NB4 (cell line): ENCODE measurements around the gene RGS16.

ENCODE experiments used
- DNase-seq: peaks from one replicate; pipeline ENCODE4 v3.0.0; 2010; ENCODE audit warnings: low read depth
- H3K4me3 ChIP-seq: one replicate; pipeline ENCODE4 v1.5.1; 2011; ENCODE audit warnings: mild to moderate bottlenecking, low read depth, low read length, moderate library complexity
- CTCF ChIP-seq: IDR thresholded peaks from one replicate; pipeline ENCODE4 v1.5.1; 2012; ENCODE audit warnings: low read depth, low read length
- MAX ChIP-seq: IDR thresholded peaks from 2 replicates; pipeline ENCODE4 v1.6.1; 2011; ENCODE audit warnings: low read depth, low read length
- MYC ChIP-seq: IDR thresholded peaks from 2 replicates; pipeline ENCODE4 v1.6.1; 2011; ENCODE audit warnings: low read depth, low read length
- POLR2A ChIP-seq: IDR thresholded peaks from 2 replicates; pipeline ENCODE4 v1.6.1; 2011; ENCODE audit warnings: mild to moderate bottlenecking; ENCODE audit not compliant: insufficient read length; ENCODE audit errors: extremely low read depth

RGS16 gene

GRCh38 chr1:182616130-182617013 is 12.2 kb upstream of the RGS16 start:
- TF ChIP-seq MYC, result peak; percentile 24; the same call in 1 of the 2 replicates
- no peak for TF ChIP-seq POLR2A
- peak overlapping the region; percentile 67 for H3K4me3 ChIP-seq
- peak; percentile 99 for DNase-seq

- peak; percentile 86 for DNase-seq
- TF ChIP-seq MAX (no peak), CTCF (no peak), POLR2A (no peak), MYC (no peak)
- peak overlapping the region; percentile 67 for H3K4me3 ChIP-seq
Observed at GRCh38 chr1:182615468-182616129, 11.4 kb upstream of the RGS16 start.

- H3K4me3 ChIP-seq, result peak overlapping the region; percentile 67
- TF ChIP-seq MAX, result peak; percentile 67
- TF ChIP-seq POLR2A, result peak; percentile 61
- peak; percentile 39 for TF ChIP-seq MYC
- no peak for TF ChIP-seq CTCF
- peak; percentile 92 for DNase-seq
Observed at GRCh38 chr1:182614796-182615454, 10.7 kb upstream of the RGS16 start.

- no peak for TF ChIP-seq CTCF
- no peak for TF ChIP-seq POLR2A
- TF ChIP-seq MAX, result no peak
- TF ChIP-seq MYC, result no peak
- no peak overlapping the region for H3K4me3 ChIP-seq
- DNase-seq, result no peak
Observed at GRCh38 chr1:182611787-182612186, 7.6 kb upstream of the RGS16 start.

GRCh38 chr1:182611326-182611725 is 7.1 kb upstream of the RGS16 start:
- TF ChIP-seq MAX (no peak), CTCF (no peak), MYC (no peak), POLR2A (no peak)
- DNase-seq, result no peak

GRCh38 chr1:182610606-182611194 is 6.5 kb upstream of the RGS16 start:
- DNase-seq, result no peak
- TF ChIP-seq CTCF (no peak), MAX (no peak), POLR2A (no peak), MYC (no peak)
- H3K4me3 ChIP-seq, result no peak overlapping the region

More at GRCh38 chr1:182611326-182611725, 7.1 kb upstream of the RGS16 start:
- H3K4me3 ChIP-seq, result no peak overlapping the region
